BLaER1 treated with 17β-estradiol and CSF1 and Interleukin-3, amounts not matched to agents 10 nM and 100 nM (cell line): ENCODE measurements around the gene SYVN1.

Experiments
- H3K27ac ChIP-seq, 11 experiments: shearing (Covaris generic); formaldehyde crosslinking; 2 replicates each; pipeline ENCODE4 v1.8.1; 2022
- H3K27me3 ChIP-seq, 11 experiments: shearing (Covaris generic); formaldehyde crosslinking; 2 replicates each; pipeline ENCODE4 v1.8.1; 2022
- H3K36me3 ChIP-seq, 11 experiments: shearing (Covaris generic); formaldehyde crosslinking; 2 replicates each; pipeline ENCODE4 v1.8.1; 2022
- H3K4me1 ChIP-seq, 10 experiments: shearing (Covaris generic); formaldehyde crosslinking; 2 replicates each; pipeline ENCODE4 v1.8.1; 2022
- H3K4me2 ChIP-seq, 11 experiments: shearing (Covaris generic); formaldehyde crosslinking; 2 replicates each; pipeline ENCODE4 v1.8.1; 2022
- H3K4me3 ChIP-seq, 10 experiments: shearing (Covaris generic); formaldehyde crosslinking; 2 replicates each; pipeline ENCODE4 v1.8.1; 2022
- H3K9ac ChIP-seq, 11 experiments: shearing (Covaris generic); formaldehyde crosslinking; 2 replicates each; pipeline ENCODE4 v1.8.1; 2022
- H3K9me3 ChIP-seq, 11 experiments: shearing (Covaris generic); formaldehyde crosslinking; replicated peaks in 1 of 11; 2 replicates each; pipeline ENCODE4 v1.8.1; 2022
- H4K20me1 ChIP-seq, 11 experiments: shearing (Covaris generic); formaldehyde crosslinking; 2 replicates each; pipeline ENCODE4 v1.8.1; 2022
- Cebpa-rat ChIP-seq, 11 experiments: shearing (Covaris generic); IDR thresholded peaks; 2 replicates each; pipeline ENCODE4 v1.8.1; 2022

SYVN1 gene

GRCh38 chr11:65113839-65114238, 20.5 kb downstream of the SYVN1 start:
- Histone ChIP-seq H3K4me2 (peak overlapping the region; percentile 95 to 100 (median 99)), H3K4me1 (peaks cover 46 to 82% (median 66%) of the 10 kb centered on the region in 10 experiments), H4K20me1 (peaks cover 0 to 68% (median 47%) of the 10 kb centered on the region in 11 experiments; a peak in 20 of 22 replicates), H3K27ac (no peak overlapping the region), H3K9me3 (no peaks in the 10 kb centered on the region), H3K36me3 (peaks cover 21 to 42% (median 37%) of the 10 kb centered on the region in 11 experiments), H3K9ac (peak overlapping the region in 6 of 11 experiments; percentile 75 to 82 (median 78); a peak in 6 of 22 replicates), H3K4me3 (peak overlapping the region in 1 of 10 experiments; percentile 70; a peak in 1 of 20 replicates), H3K27me3 (no peaks in the 10 kb centered on the region)
- no peak for TF ChIP-seq Cebpa-rat (IDR thresholded peaks at IDR 0.05)

- Histone ChIP-seq H3K27me3 (no peaks in the 10 kb centered on the region), H3K9ac (peak overlapping the region; percentile 62 to 86 (median 76)), H3K4me2 (peak overlapping the region; percentile 95 to 100 (median 99)), H3K4me1 (peaks cover 45 to 77% (median 65%) of the 10 kb centered on the region in 10 experiments), H3K36me3 (peaks cover 21 to 42% (median 37%) of the 10 kb centered on the region in 11 experiments), H3K27ac (peak overlapping the region in 8 of 11 experiments; percentile 40 to 69 (median 60); a peak in 14 of 22 replicates), H3K9me3 (no peaks in the 10 kb centered on the region), H3K4me3 (peak overlapping the region; percentile 57 to 76 (median 66); a peak in 18 of 20 replicates), H4K20me1 (peaks cover 0 to 66% (median 42%) of the 10 kb centered on the region in 11 experiments; a peak in 20 of 22 replicates)
- TF ChIP-seq Cebpa-rat (IDR thresholded peaks at IDR 0.05): no peak
These were observed 21.0 kb downstream of the SYVN1 start for GRCh38 chr11:65113361-65113756.

GRCh38 chr11:65112546-65113360, 21.6 kb downstream of the SYVN1 start:
- Histone ChIP-seq H3K4me3 (peak overlapping the region; percentile 57 to 76 (median 66)), H4K20me1 (peaks cover 0 to 68% (median 38%) of the 10 kb centered on the region in 11 experiments; a peak in 19 of 22 replicates), H3K36me3 (peaks cover 22 to 43% (median 37%) of the 10 kb centered on the region in 11 experiments; a peak in 21 of 22 replicates), H3K9me3 (no peaks in the 10 kb centered on the region), H3K4me2 (peak overlapping the region; percentile 95 to 100 (median 99)), H3K27ac (peak overlapping the region; percentile 24 to 69 (median 55); a peak in 20 of 22 replicates), H3K4me1 (peaks cover 41 to 72% (median 62%) of the 10 kb centered on the region in 10 experiments), H3K9ac (peak overlapping the region; percentile 62 to 86 (median 76)), H3K27me3 (no peaks in the 10 kb centered on the region)
- no peak for TF ChIP-seq Cebpa-rat (IDR thresholded peaks at IDR 0.05)

- Histone ChIP-seq H3K27me3 (no peaks in the 10 kb centered on the region), H3K9ac (peak within 1 kb of the TSS; percentile 62 to 86 (median 76)), H3K27ac (peak within 1 kb of the TSS; percentile 24 to 69 (median 55); a peak in 20 of 22 replicates), H3K9me3 (no peaks in the 10 kb centered on the region), H4K20me1 (peaks cover 0 to 75% (median 39%) of the 10 kb centered on the region in 11 experiments; a peak in 19 of 22 replicates), H3K4me1 (peaks cover 41 to 71% (median 61%) of the 10 kb centered on the region in 10 experiments), H3K4me2 (peak within 1 kb of the TSS; percentile 95 to 100 (median 99)), H3K4me3 (peak within 1 kb of the TSS; percentile 57 to 76 (median 66)), H3K36me3 (peaks cover 30 to 51% (median 45%) of the 10 kb centered on the region in 11 experiments; a peak in 21 of 22 replicates)
- no peak for TF ChIP-seq Cebpa-rat (IDR thresholded peaks at IDR 0.05)
These were observed 22.4 kb downstream of the SYVN1 start, which contains the start of gene TM7SF2 for GRCh38 chr11:65111744-65112545. Gene TM7SF2, plus strand, starts transcription at chr11:65111872. Its CDS starts 144 bp downstream, at chr11:65112016.

GRCh38 chr11:65111159-65111743, 23.1 kb downstream of the SYVN1 start:
- TF ChIP-seq Cebpa-rat (IDR thresholded peaks at IDR 0.05): no peak
- H3K4me1 ChIP-seq: peaks cover 35 to 64% (median 54%) of the 10 kb centered on the region in 10 experiments
- H3K4me2 ChIP-seq: peak overlapping the region; percentile 95 to 100 (median 99)
- H3K27ac ChIP-seq: no peak overlapping the region
- peak overlapping the region in 5 of 10 experiments; percentile 57 to 76 (median 69); a peak in 10 of 20 replicates for H3K4me3 ChIP-seq
- peak overlapping the region in 3 of 11 experiments; percentile 35 to 61 (median 43); a peak in 4 of 22 replicates for H3K9ac ChIP-seq
- H4K20me1 ChIP-seq: peaks cover 0 to 75% (median 40%) of the 10 kb centered on the region in 11 experiments; a peak in 19 of 22 replicates
- no peaks in the 10 kb centered on the region for H3K9me3 ChIP-seq
- no peaks in the 10 kb centered on the region for H3K27me3 ChIP-seq
- peaks cover 30 to 52% (median 43%) of the 10 kb centered on the region in 11 experiments; a peak in 21 of 22 replicates for H3K36me3 ChIP-seq

- peaks cover 27 to 55% (median 45%) of the 10 kb centered on the region in 10 experiments for H3K4me1 ChIP-seq
- H4K20me1 ChIP-seq: peaks cover 0 to 76% (median 36%) of the 10 kb centered on the region in 11 experiments; a peak in 19 of 22 replicates
- H3K9ac ChIP-seq: peak overlapping the region in 8 of 11 experiments; percentile 27 to 61 (median 46); a peak in 12 of 22 replicates
- H3K9me3 ChIP-seq: no peaks in the 10 kb centered on the region
- peak overlapping the region; percentile 18 to 100 (median 98); a peak in 21 of 22 replicates for H3K4me2 ChIP-seq
- H3K4me3 ChIP-seq: no peak overlapping the region
- TF ChIP-seq Cebpa-rat (IDR thresholded peaks at IDR 0.05): no peak
- H3K27ac ChIP-seq: 0 out of 22 replicates have a peak overlapping the region, but pooled peaks of 1 of the 11 experiments have one; percentile 2
- no peaks in the 10 kb centered on the region for H3K27me3 ChIP-seq
- peaks cover 32 to 52% (median 43%) of the 10 kb centered on the region in 11 experiments for H3K36me3 ChIP-seq
These were observed 23.9 kb downstream of the SYVN1 start for GRCh38 chr11:65110354-65110861.

- no peak overlapping the region for H3K27ac ChIP-seq
- H3K9ac ChIP-seq: peak overlapping the region in 1 of 11 experiments; percentile 50; a peak in 1 of 22 replicates
- H3K4me2 ChIP-seq: peak overlapping the region in 1 of 11 experiments; percentile 97; a peak in 1 of 22 replicates
- no peak for TF ChIP-seq Cebpa-rat (IDR thresholded peaks at IDR 0.05)
- H4K20me1 ChIP-seq: peaks cover 0 to 78% (median 39%) of the 10 kb centered on the region in 11 experiments; a peak in 19 of 22 replicates
- no peaks in the 10 kb centered on the region for H3K9me3 ChIP-seq
- peaks cover 25 to 46% (median 41%) of the 10 kb centered on the region in 10 experiments for H3K4me1 ChIP-seq
- H3K27me3 ChIP-seq: no peaks in the 10 kb centered on the region
- no peak overlapping the region for H3K4me3 ChIP-seq
- H3K36me3 ChIP-seq: peaks cover 34 to 53% (median 44%) of the 10 kb centered on the region in 11 experiments
These were observed 24.8 kb downstream of the SYVN1 start for GRCh38 chr11:65109231-65110198.
